H1 (cell line): Measurements from ENCODE around the gene ANKRD13C. TPM values are rescaled to one million over a fixed set of nuclear protein-coding genes. Genes with fewer than 3 reads are reported as not detected.
"Not testable (repeated sequence)": the region's sequence is repeated elsewhere in the genome, so short reads cannot be mapped to it uniquely, and the experiment has no call there.

ENCODE experiments used
- CTCF ChIA-PET: fragments of 300-600 bp; sonication (Branson Sonifier 250); formaldehyde crosslinking; loops from one replicate; lab custom pipeline; 2021; ENCODE audit not compliant: partially characterized antibody; lab: Charles Lee
- POLR2A ChIA-PET: fragments of 300-600 bp; sonication (Branson Sonifier 250); formaldehyde crosslinking; loops from one replicate; lab custom pipeline; 2021; ENCODE audit warnings: inconsistent platforms; ENCODE audit not compliant: partially characterized antibody; lab: Charles Lee
- DNase-seq, 2 experiments: peaks; one replicate each; pipeline versions ENCODE4 v3.0.0 to v3.0.0-alpha.2; 2010 to 2022; ENCODE audit warnings: low spot score in 2 of 2, low read depth in 1 of 2, mixed read lengths in 1 of 2
- FAIRE-seq: peaks from 2 replicates; lab custom pipeline; 2011; peaks lifted over from hg19 to GRCh38; lab: Jason Lieb, UNC
- H2AFZ ChIP-seq: 2 replicates; pipeline ENCODE4 v1.8.1; 2012; ENCODE audit warnings: low read length, inconsistent platforms
- H2AK5ac ChIP-seq: 2 replicates; pipeline ENCODE4 v1.6.1; 2013; ENCODE audit warnings: low read depth, low read length
- H2BK120ac ChIP-seq: replicated peaks from 2 replicates; pipeline ENCODE3; 2013; ENCODE audit warnings: low read depth, low read length, inconsistent platforms
- H2BK12ac ChIP-seq: 2 replicates; pipeline ENCODE4 v1.6.1; 2013; ENCODE audit warnings: low read depth, low read length
- H2BK15ac ChIP-seq: 2 replicates; pipeline ENCODE4 v1.6.1; 2013; ENCODE audit warnings: low read length
- H2BK20ac ChIP-seq: 2 replicates; pipeline ENCODE4 v1.6.1; 2013; ENCODE audit warnings: low read length
- H2BK5ac ChIP-seq: 2 replicates; pipeline ENCODE4 v1.6.1; 2013; ENCODE audit warnings: low read depth, low read length
- H3K14ac ChIP-seq: 2 replicates; pipeline ENCODE4 v1.6.1; 2013; ENCODE audit warnings: inconsistent platforms; ENCODE audit not compliant: insufficient read length
- H3K18ac ChIP-seq: 2 replicates; pipeline ENCODE4 v1.6.1; 2013; ENCODE audit warnings: low read length; ENCODE audit errors: extremely low read depth
- H3K23ac ChIP-seq: 2 replicates; pipeline ENCODE4 v1.6.1; 2013; ENCODE audit warnings: inconsistent platforms; ENCODE audit not compliant: insufficient read length
- H3K23me2 ChIP-seq: 2 replicates; pipeline ENCODE4 v1.6.1; 2013; ENCODE audit warnings: low read depth, low read length
- H3K27ac ChIP-seq: 2 replicates; pipeline ENCODE4 v1.6.1; 2011; ENCODE audit warnings: low read depth, low read length, inconsistent platforms
- H3K27me3 ChIP-seq, 4 experiments: replicated peaks in 1 of 4; 1 replicate in 1 of 4; 2 replicates in 3 of 4; pipeline versions ENCODE4 v1.6.1 to v1.8.1; 2011 to 2013; ENCODE audit warnings: low read length in 3 of 4, mild to moderate bottlenecking in 3 of 4, inconsistent platforms in 2 of 4, mixed read lengths in 2 of 4, moderate library complexity in 1 of 4; ENCODE audit not compliant: control insufficient read depth in 3 of 4, insufficient read depth in 3 of 4; ENCODE audit errors: extremely low read depth in 1 of 4
- H3K36me3 ChIP-seq, 4 experiments: 2 replicates each; pipeline versions ENCODE4 v1.6.1 to v1.8.1; 2011 to 2013; ENCODE audit warnings: mild to moderate bottlenecking in 4 of 4, low read length in 3 of 4, moderate library complexity in 2 of 4, control low read depth in 1 of 4, inconsistent platforms in 1 of 4; ENCODE audit not compliant: insufficient read depth in 4 of 4, control insufficient read depth in 2 of 4
- H3K4ac ChIP-seq: replicated peaks from 2 replicates; pipeline ENCODE3; 2013; ENCODE audit warnings: low read length, low read depth, mixed read lengths, inconsistent platforms; ENCODE audit not compliant: insufficient read length
- H3K4me1 ChIP-seq, 4 experiments: replicated peaks in 1 of 4; 1 replicate in 1 of 4; 2 replicates in 3 of 4; pipeline versions ENCODE4 v1.6.1 to v1.8.1; 2011 to 2013; ENCODE audit warnings: low read length in 3 of 4, inconsistent platforms in 2 of 4, mixed read lengths in 1 of 4; ENCODE audit not compliant: insufficient read depth in 4 of 4, control insufficient read depth in 3 of 4
- H3K4me2 ChIP-seq, 2 experiments: 2 replicates each; pipeline versions ENCODE4 v1.6.1 to v1.8.1; 2011 to 2013; ENCODE audit warnings: low read depth in 2 of 2, low read length in 2 of 2, control low read depth in 1 of 2, inconsistent platforms in 1 of 2, mild to moderate bottlenecking in 1 of 2; ENCODE audit not compliant: insufficient read depth in 1 of 2
- H3K4me3 ChIP-seq, 4 experiments: fragments of 200-600, 300-600 bp in 1 of 4; sonication (generic), shearing (Covaris generic), sonication (Bioruptor Twin) in 1 of 4; 2 replicates each; pipeline versions ENCODE4 v1.5.1 to v1.8.1; 2011 to 2016; ENCODE audit warnings: low read length in 4 of 4, low read depth in 3 of 4, control low read depth in 2 of 4, inconsistent platforms in 2 of 4, mild to moderate bottlenecking in 2 of 4, mixed read lengths in 1 of 4, moderate library complexity in 1 of 4; ENCODE audit not compliant: insufficient read depth in 2 of 4; ENCODE audit errors: extremely low read depth in 1 of 4
- H3K56ac ChIP-seq: replicated peaks from 2 replicates; pipeline ENCODE3; 2013; ENCODE audit warnings: low read depth, mild to moderate bottlenecking, mixed read lengths, low read length, inconsistent platforms; ENCODE audit not compliant: insufficient read length
- H3K79me1 ChIP-seq: 2 replicates; pipeline ENCODE4 v1.6.1; 2013; ENCODE audit warnings: low read depth, low read length, control low read depth
- H3K79me2 ChIP-seq, 2 experiments: 2 replicates each; pipeline versions ENCODE4 v1.6.1 to v1.8.1; 2012 to 2013; ENCODE audit warnings: low read length in 2 of 2, mild to moderate bottlenecking in 2 of 2, inconsistent platforms in 1 of 2; ENCODE audit not compliant: insufficient read depth in 2 of 2, control insufficient read depth in 1 of 2
- H3K9ac ChIP-seq, 4 experiments: replicated peaks in 1 of 4; 1 replicate in 1 of 4; 2 replicates in 3 of 4; pipeline versions ENCODE4 v1.6.1 to v1.8.1; 2011 to 2013; ENCODE audit warnings: low read depth in 3 of 4, low read length in 3 of 4, control low read depth in 2 of 4, mild to moderate bottlenecking in 2 of 4, moderate library complexity in 2 of 4, inconsistent platforms in 1 of 4; ENCODE audit errors: extremely low read depth in 1 of 4
- H3K9me3 ChIP-seq, 2 experiments: 2 replicates each; pipeline versions ENCODE4 v1.6.1 to v1.8.1; 2012 to 2013; ENCODE audit warnings: mild to moderate bottlenecking in 2 of 2, moderate library complexity in 2 of 2, control low read depth in 1 of 2, inconsistent platforms in 1 of 2, low read depth in 1 of 2, low read length in 1 of 2, mixed read lengths in 1 of 2; ENCODE audit not compliant: insufficient read depth in 2 of 2
- H4K20me1 ChIP-seq, 2 experiments: replicated peaks in 1 of 2; 2 replicates each; pipeline versions ENCODE3 to v1.8.1; 2011 to 2013; ENCODE audit warnings: inconsistent platforms in 2 of 2, low read length in 2 of 2, mild to moderate bottlenecking in 1 of 2; ENCODE audit not compliant: insufficient read depth in 2 of 2, control insufficient read depth in 1 of 2
- H4K5ac ChIP-seq: 2 replicates; pipeline ENCODE4 v1.6.1; 2013; ENCODE audit warnings: low read length, low read depth, mixed read lengths, inconsistent platforms; ENCODE audit not compliant: insufficient read length
- H4K8ac ChIP-seq: 2 replicates; pipeline ENCODE4 v1.8.0; 2013; ENCODE audit warnings: mild to moderate bottlenecking, moderate library complexity, low read length, inconsistent platforms; ENCODE audit not compliant: insufficient read depth; ENCODE audit errors: extremely low read depth
- H4K91ac ChIP-seq: replicated peaks from 2 replicates; pipeline ENCODE3; 2013; ENCODE audit warnings: low read length, mixed read lengths, inconsistent platforms; ENCODE audit not compliant: insufficient read length
- WGBS, 2 experiments: shearing (Covaris generic) in 1 of 2; methylation state at CpG; one replicate each; pipeline versions ENCODE4 v1.1.6 to v1.1.7; 2013 to 2015; ENCODE audit warnings: low lambda C conversion rate in 2 of 2, mixed read lengths in 2 of 2, inconsistent platforms in 1 of 2, low coverage in 1 of 2, missing lambda C conversion rate in 1 of 2; ENCODE audit not compliant: insufficient replicate concordance in 2 of 2, insufficient coverage in 1 of 2, insufficient read length in 1 of 2; ENCODE audit errors: extremely low coverage in 1 of 2, missing lambda C conversion rate in 1 of 2; 5-methylcytosine and 5-hydroxymethylcytosine counted together
- polyA plus RNA-seq, 7 experiments: library from polyadenylated mRNA; depleted of rRNA in 3 of 7; stranded (reverse) in 5 of 7; unstranded in 2 of 7; fragments of >200 nt in 5 of 7; fragments of 200-250 nt in 2 of 7; gene quantifications; 1 replicate in 5 of 7; 2 replicates in 1 of 7; 4 replicates in 1 of 7; pipeline versions ENCODE4 v1.2.1 to v1.2.3, GENCODE V29; 2011 to 2013; ENCODE audit warnings: missing spikeins in 2 of 7, mixed read lengths in 2 of 7
- total RNA-seq: library from RNA; stranded (reverse); fragmentation: NEBNext Ultra II Directional; extraction: Animal tissue kit (Norgen Biotek cat#: 25700); gene quantifications from 2 replicates; pipeline ENCODE4 v1.2.1, GENCODE V29; 2021

Gene ANKRD13C
- total and polyA plus RNA-seq, 2 of the 8 experiments (the other 6 are each of a cell fraction or from before 2014, with no cell fraction given) = 4.8 to 21.7 TPM

DNA sequence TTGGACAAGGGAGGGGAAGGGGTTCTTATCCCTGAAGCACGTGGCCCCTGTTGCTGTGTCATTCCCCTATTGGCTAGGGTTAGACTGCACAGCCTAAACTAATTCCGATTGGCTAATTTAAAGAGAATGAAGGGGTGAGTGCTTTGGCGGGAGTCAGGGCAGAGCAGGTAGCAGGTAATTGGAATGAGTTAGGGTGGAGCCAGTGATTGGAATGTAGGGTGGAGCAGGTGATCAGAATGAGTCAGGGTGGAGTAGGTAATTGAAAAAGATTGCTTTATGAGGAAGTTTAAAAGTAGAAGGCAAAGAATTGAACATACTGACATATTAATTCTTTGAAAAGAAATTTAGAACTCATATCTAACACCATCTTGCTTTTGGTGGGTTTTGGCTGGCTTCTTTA is 12.5 kb upstream of the ANKRD13C start:
- H3K4me3 ChIP-seq, H2BK12ac ChIP-seq, H4K20me1 ChIP-seq, DNase-seq, H2AFZ ChIP-seq, H3K79me2 ChIP-seq, H3K4ac ChIP-seq, CTCF ChIA-PET, H3K18ac ChIP-seq, H2BK120ac ChIP-seq, H2BK20ac ChIP-seq, H3K14ac ChIP-seq, H2BK5ac ChIP-seq, H2AK5ac ChIP-seq, H2BK15ac ChIP-seq, H3K56ac ChIP-seq, H3K9me3 ChIP-seq, H4K5ac ChIP-seq, H3K23ac ChIP-seq, H3K36me3 ChIP-seq, H3K23me2 ChIP-seq, H4K91ac ChIP-seq, H4K8ac ChIP-seq, H3K4me1 ChIP-seq, H3K79me1 ChIP-seq, H3K27me3 ChIP-seq, H3K9ac ChIP-seq, H3K27ac ChIP-seq, FAIRE-seq, H3K4me2 ChIP-seq: not testable (repeated sequence)
- 82% methylated on average over 3 of the region's 3 CpGs; no CpG with 5 or more reads in 1 of the 2 experiments for WGBS, 2 experiments
- POLR2A ChIA-PET = interaction anchor here (0.8 kb wide), 1 partner anchor 12 kb away, joined by 3 read pairs; the partner anchor contains the start of gene ANKRD13C

- POLR2A ChIA-PET, H3K4ac ChIP-seq, H4K8ac ChIP-seq, H3K9me3 ChIP-seq, H3K4me1 ChIP-seq, H3K4me3 ChIP-seq, CTCF ChIA-PET, H3K27me3 ChIP-seq, H3K9ac ChIP-seq, DNase-seq, H3K79me1 ChIP-seq, FAIRE-seq, H4K5ac ChIP-seq, H3K4me2 ChIP-seq, H2AFZ ChIP-seq, H2BK5ac ChIP-seq, H3K18ac ChIP-seq, H3K36me3 ChIP-seq, H3K23ac ChIP-seq, H4K91ac ChIP-seq, H2AK5ac ChIP-seq, H3K56ac ChIP-seq, H2BK20ac ChIP-seq, H2BK12ac ChIP-seq, H2BK15ac ChIP-seq, H3K23me2 ChIP-seq, H3K79me2 ChIP-seq, H2BK120ac ChIP-seq, H3K14ac ChIP-seq, H4K20me1 ChIP-seq, H3K27ac ChIP-seq: not testable (repeated sequence)
- 90% methylated on average over 4 of the region's 4 CpGs; no CpG with 5 or more reads in 1 of the 2 experiments for WGBS, 2 experiments
Measured at GRCh38 chr1:70366425-70366952, 12.0 kb upstream of the ANKRD13C start.
